ENCODE measurements around the gene SLC30A2.

Gene SLC30A2

DNA sequence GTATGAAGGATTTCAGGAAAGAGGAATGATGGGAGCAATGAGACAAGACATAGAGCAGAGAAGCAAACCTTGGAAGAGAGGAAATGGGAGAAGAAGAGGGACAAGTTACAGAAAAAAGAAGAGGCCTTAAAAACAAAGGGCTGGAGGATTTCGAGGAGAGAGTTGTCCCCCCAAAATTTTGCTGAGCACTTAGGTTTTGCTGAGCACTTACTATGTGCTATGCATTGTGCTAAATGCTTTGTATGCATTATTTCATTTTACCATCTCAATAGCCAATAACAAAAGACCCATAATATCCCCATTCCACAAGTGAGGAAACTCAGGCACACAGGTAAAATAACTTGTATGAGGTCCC lies 24.0 kb upstream of the SLC30A2 start:
- DNase-seq: no peak

GRCh38 chr1:26067432-26067911 lies 21.6 kb upstream of the SLC30A2 start, which contains the start of gene TRIM63:
Gene TRIM63, minus strand, starts transcription at chr1:26067630. Its CDS starts 136 bp downstream, at chr1:26067494.
- no peak for DNase-seq

DNA sequence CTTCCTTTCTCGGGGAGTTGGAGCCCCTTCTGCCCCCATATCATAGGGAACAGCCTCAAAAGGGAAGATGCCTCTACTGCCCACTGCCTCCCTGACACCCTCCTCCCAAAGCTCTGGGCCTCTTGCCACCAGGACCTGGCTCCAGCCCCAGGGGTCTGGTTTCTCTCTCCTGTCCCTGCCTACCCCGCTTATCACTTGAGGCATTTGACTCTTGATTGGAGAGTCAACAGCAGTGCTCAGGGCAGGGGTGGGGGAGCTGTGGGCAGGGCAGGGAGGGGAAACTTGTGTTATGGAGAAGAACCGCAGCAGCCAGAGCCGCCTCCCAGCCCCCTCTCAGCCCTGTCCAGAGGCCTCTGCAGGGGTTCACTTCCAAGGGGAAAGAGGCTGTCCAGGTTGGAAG lies 20.9 kb upstream of the SLC30A2 start:
- no peak for DNase-seq

GRCh38 chr1:26066160-26066559 lies 20.2 kb upstream of the SLC30A2 start:
- no peak for DNase-seq

GRCh38 chr1:26064553-26064952 lies 18.6 kb upstream of the SLC30A2 start:
- no peak for DNase-seq

DNA sequence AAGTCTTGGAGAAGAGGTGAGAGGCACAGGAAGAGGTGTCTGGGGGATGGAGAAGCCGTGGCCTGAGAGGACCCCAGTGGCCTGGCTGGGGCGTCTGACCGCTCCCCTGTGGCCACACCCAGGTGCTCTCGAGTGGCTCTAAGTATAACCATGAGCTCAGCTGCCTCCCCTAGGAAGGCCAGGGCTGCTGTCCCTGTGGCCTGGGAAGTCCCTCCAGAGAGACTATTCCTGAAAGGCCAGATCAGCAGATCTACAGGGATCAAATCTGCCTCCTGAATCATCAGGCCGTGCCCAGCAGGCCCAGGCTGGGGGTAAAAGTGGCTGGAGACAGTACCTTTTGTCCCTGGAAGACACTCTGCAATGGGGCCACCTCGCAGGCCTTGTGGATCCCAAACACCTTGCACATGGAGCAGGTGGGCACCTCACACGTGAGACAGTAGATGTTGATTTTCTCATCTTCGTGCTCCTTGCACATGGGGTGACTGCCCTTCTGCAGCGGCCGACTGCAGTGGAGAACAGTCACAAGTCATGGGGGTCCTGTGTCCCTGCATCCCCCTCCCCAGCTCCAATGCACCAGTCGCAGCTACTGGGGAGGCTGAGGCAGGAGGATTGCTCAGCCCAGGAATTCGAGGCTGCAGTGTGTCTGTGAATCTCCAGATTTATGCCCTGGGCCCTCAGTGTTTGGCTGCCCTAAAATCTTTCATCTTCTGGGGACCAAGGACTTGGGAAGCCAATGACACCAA lies 15.1 kb upstream of the SLC30A2 start:
- no peak for DNase-seq

DNA sequence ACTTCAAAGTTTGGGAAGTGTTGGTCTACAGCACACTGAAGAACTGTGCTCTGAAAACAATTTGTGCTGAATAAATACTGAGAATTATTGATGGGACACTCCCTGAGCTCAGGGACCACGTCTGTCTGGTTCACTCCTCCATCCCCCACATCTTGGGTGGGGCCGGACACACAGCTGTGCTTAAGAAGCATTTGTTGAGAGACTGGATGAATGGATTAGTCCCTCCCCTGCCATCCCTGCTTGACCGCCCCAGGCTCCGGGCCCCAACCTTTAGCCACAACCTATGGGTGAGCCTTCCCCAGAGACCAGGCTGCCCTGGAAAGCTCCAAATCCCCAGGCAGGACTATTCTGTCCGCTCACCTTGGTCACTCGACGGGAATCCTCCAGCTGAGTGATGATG lies 14.0 kb upstream of the SLC30A2 start:
- DNase-seq: no peak

DNA sequence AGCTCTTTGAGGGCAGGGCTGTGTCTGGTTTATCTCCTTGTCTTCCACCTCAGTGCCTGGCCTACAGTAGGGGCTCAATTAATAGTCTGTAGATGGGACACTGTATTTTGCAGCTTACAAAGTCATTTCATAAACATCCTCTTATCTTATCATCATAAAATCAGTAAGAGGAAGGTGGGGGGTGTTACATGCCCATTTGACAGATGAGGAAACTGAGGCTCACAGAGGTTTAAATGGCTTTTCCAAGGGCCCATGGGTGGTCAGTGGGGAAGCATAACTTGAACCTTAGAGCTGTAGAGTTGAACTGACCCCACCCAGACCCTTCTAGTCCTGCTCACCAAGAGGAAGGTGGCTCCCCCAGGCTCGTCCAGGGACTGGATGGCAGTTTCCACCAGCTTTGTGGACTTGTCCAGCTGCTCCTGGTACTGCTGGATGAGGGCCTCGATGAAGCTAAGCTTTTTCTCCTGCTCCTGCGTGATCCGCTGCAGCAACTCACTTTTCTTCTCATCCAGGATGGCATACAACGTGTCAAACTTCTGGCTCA lies 12.2 kb upstream of the SLC30A2 start:
- DNase-seq: no peak

GRCh38 chr1:26057189-26057588 lies 11.3 kb upstream of the SLC30A2 start:
- no peak for DNase-seq

DNA sequence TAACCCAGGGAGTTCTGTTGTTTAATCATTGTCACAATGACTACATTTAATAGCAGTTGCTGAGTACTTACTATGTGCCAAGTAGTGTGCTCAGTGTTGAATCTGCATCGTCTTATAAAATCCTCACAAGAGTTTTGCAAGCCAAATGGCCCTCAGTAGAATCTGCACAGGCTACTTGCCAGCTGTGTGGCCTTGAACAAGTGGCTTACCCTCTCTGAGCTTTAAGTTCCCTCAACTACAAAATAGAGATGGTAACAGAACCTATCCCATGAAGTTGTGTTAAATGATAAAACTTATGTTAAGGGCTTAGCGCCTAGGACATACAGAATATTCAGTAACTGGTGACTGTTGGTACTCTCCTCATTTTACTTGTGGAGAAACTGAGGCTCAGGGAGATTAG lies 9.1 kb upstream of the SLC30A2 start:
- no peak for DNase-seq

DNA sequence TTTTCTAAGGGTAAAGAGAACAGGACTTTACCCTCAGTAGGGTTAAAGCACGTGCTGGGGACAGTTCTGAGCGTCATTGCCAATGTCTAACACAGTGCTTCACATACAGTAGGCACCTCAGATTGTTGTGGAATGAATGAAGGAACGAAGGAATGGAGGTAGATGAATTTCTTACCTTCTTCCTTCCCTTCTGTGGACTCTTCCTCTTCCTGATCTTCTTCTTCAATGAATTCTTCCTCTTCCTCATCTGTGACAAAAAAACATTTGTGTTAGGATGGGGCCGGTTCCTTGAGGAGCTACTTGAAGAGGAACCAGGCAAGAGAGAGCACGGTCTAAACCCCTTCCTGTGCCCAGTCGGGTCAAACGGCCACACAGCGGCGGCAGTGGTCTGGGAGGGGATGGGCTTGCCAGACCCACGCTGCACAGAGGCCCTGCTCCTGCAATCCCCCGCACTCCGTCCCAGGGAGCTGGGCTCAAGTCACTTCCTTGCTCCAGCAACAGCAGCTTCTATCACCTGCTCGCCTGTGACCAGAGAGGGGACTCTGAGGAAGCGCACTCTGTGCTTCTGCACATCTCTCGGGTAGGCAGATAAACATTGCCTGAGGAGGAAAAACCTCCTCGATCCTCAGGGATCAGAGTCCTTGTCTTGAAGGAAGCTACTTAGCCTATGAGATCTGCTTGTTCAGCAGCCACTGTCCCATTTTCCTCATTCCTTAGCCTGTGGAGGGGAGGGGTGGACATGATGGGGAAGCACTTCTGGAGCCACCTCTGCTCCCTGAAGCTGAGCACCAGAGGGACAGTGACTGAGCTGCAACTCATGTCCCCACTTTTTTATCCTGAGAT lies 8.0 kb upstream of the SLC30A2 start:
- no peak for DNase-seq

- no peak for DNase-seq
Observed at GRCh38 chr1:26050248-26050640, 4.3 kb upstream of the SLC30A2 start.

DNA sequence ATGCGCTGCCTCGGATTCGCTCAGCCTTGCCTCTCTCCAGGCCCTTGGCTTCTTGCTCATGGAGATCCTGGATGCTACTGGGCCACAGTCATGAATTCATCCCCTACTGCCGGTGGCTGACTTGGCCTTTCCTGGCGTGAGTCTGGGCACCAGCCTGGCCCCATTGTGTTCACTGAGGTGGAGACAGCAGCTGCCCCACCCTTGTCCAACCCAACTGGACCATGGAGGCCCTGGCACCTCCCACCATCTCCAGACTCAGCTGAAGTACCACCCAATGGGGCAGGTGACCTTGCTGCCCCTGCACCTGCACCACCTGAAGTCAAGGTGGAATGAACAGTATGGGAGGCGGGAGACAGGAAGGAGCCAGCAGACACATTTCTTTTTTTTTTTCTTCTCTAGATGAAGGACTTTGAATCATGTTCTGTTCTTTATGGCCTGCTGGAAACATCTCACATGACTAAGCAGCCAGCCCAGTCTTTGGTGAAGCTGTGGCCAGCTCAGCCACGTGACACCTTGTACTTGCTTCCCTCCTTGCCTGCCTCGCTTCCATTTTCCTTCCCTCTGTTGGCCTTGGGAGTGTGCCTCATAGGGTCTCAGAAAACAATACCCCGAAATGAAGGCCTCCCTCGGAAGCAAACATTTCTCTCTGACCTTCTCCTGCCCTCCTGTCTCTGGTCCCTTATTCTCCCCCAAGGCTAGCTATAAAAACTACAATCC lies 3.8 kb upstream of the SLC30A2 start:
- DNase-seq: no peak

DNA sequence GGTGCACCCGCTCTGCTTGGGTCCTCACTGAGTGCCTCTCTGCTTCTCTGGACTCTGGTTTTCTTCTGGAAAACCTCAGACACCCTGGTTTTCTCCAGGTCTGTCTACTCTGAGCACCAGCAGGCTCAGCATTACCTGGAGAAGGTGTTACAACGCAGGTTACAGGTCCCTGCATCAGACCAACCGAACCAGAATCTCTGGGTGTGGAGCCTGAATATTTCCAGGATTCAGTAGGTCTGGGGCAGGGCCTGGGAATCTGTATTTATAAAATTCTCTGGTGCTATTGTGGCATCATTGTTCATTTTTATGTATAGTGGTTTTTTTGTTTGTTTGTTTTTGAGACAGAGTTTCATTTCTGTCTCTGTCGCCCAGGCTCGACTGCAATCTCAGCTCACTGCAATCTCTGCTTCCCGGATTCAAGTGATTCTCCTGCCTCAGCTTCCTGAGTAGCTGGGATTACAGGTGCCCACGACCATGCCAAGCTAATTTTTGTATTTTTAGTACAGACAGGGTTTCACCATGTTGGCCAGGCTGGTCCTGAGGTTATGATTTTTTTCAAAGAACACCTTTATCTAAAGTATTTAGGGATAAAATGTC lies 1.5 kb upstream of the SLC30A2 start:
- DNase-seq: no peak

DNA sequence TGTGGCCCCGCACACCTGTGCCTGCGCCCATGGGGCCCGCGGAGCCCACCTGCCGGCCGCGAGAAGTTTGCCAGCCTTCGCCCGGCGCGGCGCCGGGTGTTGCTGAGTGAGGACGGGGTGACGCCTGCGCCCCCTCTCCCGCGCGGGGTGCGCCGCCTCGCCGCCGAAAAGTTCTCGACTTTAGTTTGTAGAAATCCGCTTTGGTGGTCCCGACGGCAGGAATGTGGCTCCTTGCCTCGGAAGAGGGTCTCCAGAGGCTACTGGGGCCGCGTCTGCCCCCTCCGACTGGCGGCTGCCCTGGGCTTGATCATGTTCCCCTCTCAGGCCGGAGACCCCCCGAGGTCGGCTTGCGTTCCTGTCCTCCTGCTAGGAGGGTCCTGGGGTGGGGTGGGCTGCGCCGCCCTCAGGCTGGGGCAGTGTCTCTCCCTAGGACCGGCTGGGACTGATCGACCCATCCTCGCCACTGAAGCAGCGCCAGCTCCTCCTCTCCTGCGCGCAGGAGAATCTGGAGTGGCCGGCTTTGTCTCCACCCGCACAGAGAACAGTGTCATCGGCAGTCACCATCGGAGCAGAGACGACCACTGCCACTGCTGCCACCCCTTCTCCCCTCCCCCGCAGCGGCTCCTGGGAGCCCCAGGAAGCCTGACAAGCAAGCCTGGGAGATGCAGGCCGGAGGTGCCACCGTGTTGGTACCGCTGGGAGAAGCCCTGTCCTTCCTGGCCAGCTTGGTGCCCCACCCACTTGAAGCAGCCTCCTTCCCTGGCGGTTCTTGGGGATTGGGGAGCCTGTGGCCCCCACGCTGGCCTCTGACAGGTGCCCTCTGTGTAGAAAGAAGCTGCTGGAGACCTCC lies 553 bp upstream of the SLC30A2 start:
- no peak for DNase-seq

- DNase-seq: no peak
Observed at GRCh38 chr1:26044971-26045721, 772 bp downstream of the SLC30A2 start.

DNA sequence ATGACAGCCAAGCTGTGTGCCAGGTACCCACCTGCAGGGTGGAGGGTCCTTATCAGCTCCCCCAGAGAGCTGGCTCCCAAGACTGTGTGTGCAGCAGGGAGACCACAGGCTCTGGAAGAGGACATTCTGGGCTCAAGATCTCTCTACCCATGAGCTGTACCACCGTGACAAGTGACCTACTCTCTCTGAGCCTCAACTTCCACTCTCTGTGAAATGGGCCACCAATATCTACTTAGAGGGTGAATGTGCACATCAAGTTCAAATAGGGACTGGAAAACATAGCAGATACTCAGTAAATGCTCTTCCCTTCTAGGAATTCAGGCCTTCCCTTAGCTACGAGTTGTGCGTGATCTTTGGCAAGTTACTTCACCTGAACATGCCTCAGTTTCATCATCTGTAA lies 1.5 kb downstream of the SLC30A2 start:
- no peak for DNase-seq

- no peak for DNase-seq
Observed at GRCh38 chr1:26043765-26044164, 2.2 kb downstream of the SLC30A2 start.

DNA sequence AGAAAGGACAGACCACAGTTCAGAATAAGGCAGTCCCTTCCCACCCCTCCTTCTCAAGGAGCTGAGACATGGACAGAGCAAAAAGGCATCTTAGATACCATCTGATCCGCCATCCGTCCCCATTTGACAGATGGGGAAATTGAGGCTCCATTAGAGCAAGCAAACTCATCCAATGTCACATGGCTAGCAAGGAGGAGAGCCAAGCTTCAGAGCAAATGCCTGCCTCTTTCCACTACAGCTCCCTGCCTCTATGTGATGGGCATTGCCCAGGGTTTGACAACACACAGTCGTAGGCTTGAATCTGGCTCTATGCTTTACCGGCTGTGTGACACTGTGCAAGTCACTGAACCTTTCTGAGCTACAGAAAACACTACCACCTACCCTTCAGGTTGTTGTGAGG lies 3.9 kb downstream of the SLC30A2 start:
- no peak for DNase-seq

DNA sequence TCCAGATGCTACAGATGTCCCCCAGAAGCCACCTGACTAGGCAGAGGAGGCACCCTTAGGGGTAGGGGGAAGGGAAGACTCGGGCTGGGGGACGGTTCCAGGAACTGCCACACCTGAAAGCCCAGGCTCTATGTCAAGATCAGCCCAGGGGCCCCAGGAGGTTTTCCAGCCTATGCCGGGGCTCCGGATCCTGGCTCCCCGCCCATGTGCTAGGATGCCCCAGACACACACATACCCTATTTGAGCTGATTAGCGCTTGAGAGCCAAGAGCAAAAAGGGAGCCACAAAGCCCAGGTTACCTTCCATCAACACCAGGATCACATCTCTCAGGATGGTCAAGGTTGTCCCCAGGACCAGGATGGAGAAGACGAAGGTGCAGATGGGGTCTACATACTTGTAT lies 4.5 kb downstream of the SLC30A2 start:
- no peak for DNase-seq

DNA sequence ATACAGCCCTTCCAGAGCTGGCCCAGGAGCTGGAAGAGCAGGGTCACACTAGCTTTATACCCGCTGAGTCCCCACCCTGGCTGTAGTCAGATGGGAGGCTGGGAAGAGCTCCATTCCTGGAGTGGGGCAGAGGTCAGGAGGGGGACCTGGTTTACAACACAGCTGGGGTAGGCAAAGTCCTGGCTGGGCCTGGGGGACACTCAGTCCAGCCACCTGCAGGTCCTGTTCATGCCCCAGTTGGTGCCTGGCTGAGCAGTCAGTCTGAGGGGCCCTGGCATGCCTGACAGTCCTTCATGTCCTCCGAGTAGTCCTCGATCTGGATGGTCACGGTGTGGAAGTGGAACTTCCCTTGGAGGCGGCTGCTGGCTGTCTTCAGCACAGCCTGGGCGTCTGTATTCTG lies 7.0 kb downstream of the SLC30A2 start:
- no peak for DNase-seq

All from 8988T (cell line).